Activated T-cell treated with anti-CD3 and anti-CD28 coated beads, Interleukin-2, amount 50 U/mL, for 24 hours (primary cell): ENCODE data around the gene NKD1.
A peak's percentile ranks its signal among the peaks of the same experiment; 100 is the strongest.

ENCODE experiments used
- DNase-seq: peaks from one replicate; pipeline ENCODE4 v3.0.0-alpha.2; 2020
- H3K27ac Mint-ChIP-seq: 2 replicates; pipeline ENCODE4 v1.8.0; 2020; ENCODE audit warnings: mild to moderate bottlenecking, mixed read lengths
- H3K27me3 Mint-ChIP-seq: 2 replicates; pipeline ENCODE4 v1.8.0; 2020; ENCODE audit warnings: mixed read lengths
- H3K36me3 Mint-ChIP-seq: 2 replicates; pipeline ENCODE4 v1.8.0; 2020; ENCODE audit warnings: low read depth, mixed read lengths
- H3K4me1 Mint-ChIP-seq: 2 replicates; pipeline ENCODE4 v1.8.0; 2020; ENCODE audit warnings: low read depth, mixed read lengths
- H3K4me3 Mint-ChIP-seq: 2 replicates; pipeline ENCODE4 v1.8.0; 2020; ENCODE audit warnings: mild to moderate bottlenecking, moderate library complexity, mixed read lengths
- H3K9me3 Mint-ChIP-seq: 2 replicates; pipeline ENCODE4 v1.8.0; 2020; ENCODE audit warnings: mixed read lengths

NKD1 gene

GRCh38 chr16:50555952-50556673 lies 7.9 kb downstream of the NKD1 start:
- Mint-ChIP-seq H3K27me3 (no peaks in the 10 kb centered on the region), H3K4me1 (peaks cover 2% of the 10 kb centered on the region), H3K27ac (no peak overlapping the region), H3K36me3 (peaks cover 29% of the 10 kb centered on the region), H3K9me3 (peaks cover 2% of the 10 kb centered on the region), H3K4me3 (no peak overlapping the region)
- no peak for DNase-seq

- DNase-seq: no peak
- no peak overlapping the region for H3K4me3 Mint-ChIP-seq
- H3K9me3 Mint-ChIP-seq: peaks cover 2% of the 10 kb centered on the region
- peaks cover 2% of the 10 kb centered on the region for H3K4me1 Mint-ChIP-seq
- no peak overlapping the region for H3K27ac Mint-ChIP-seq
- peaks cover 36% of the 10 kb centered on the region for H3K36me3 Mint-ChIP-seq
- no peaks in the 10 kb centered on the region for H3K27me3 Mint-ChIP-seq
Observed at GRCh38 chr16:50557046-50557445, 8.8 kb downstream of the NKD1 start.

- Mint-ChIP-seq H3K9me3 (peaks cover 2% of the 10 kb centered on the region), H3K4me3 (no peak overlapping the region), H3K4me1 (peaks cover 3% of the 10 kb centered on the region), H3K36me3 (peaks cover 36% of the 10 kb centered on the region), H3K27me3 (no peaks in the 10 kb centered on the region), H3K27ac (no peak overlapping the region)
- DNase-seq: no peak
Observed at GRCh38 chr16:50558913-50559312, 10.7 kb downstream of the NKD1 start.

GRCh38 chr16:50559342-50559741 lies 11.1 kb downstream of the NKD1 start:
- Mint-ChIP-seq H3K4me1 (peaks cover 7% of the 10 kb centered on the region), H3K27ac (no peak overlapping the region), H3K9me3 (peaks cover 2% of the 10 kb centered on the region), H3K27me3 (no peaks in the 10 kb centered on the region), H3K36me3 (peaks cover 36% of the 10 kb centered on the region), H3K4me3 (no peak overlapping the region)
- DNase-seq: no peak

- H3K4me1 Mint-ChIP-seq: peaks cover 13% of the 10 kb centered on the region
- H3K4me3 Mint-ChIP-seq: no peak overlapping the region
- peaks cover 36% of the 10 kb centered on the region for H3K36me3 Mint-ChIP-seq
- peaks cover 2% of the 10 kb centered on the region for H3K9me3 Mint-ChIP-seq
- no peaks in the 10 kb centered on the region for H3K27me3 Mint-ChIP-seq
- no peak for DNase-seq
- H3K27ac Mint-ChIP-seq: no peak overlapping the region
Observed at GRCh38 chr16:50559804-50560514, 11.8 kb downstream of the NKD1 start.

GRCh38 chr16:50560903-50561863 lies 13.0 kb downstream of the NKD1 start:
- H3K9me3 Mint-ChIP-seq: peaks cover 2% of the 10 kb centered on the region
- H3K36me3 Mint-ChIP-seq: peaks cover 33% of the 10 kb centered on the region
- H3K27me3 Mint-ChIP-seq: no peaks in the 10 kb centered on the region
- no peak for DNase-seq
- peaks cover 13% of the 10 kb centered on the region for H3K4me1 Mint-ChIP-seq
- no peak overlapping the region for H3K27ac Mint-ChIP-seq
- H3K4me3 Mint-ChIP-seq: no peak overlapping the region

- peaks cover 15% of the 10 kb centered on the region for H3K4me1 Mint-ChIP-seq
- H3K9me3 Mint-ChIP-seq: no peaks in the 10 kb centered on the region
- DNase-seq: no peak
Observed at GRCh38 chr16:50562657-50563056, 14.5 kb downstream of the NKD1 start.

GRCh38 chr16:50563989-50564388 lies 15.8 kb downstream of the NKD1 start:
- H3K4me3 Mint-ChIP-seq: no peak overlapping the region

More at GRCh38 chr16:50562657-50563056, 14.5 kb downstream of the NKD1 start:
- H3K4me3 Mint-ChIP-seq: no peak overlapping the region
- H3K27me3 Mint-ChIP-seq: no peaks in the 10 kb centered on the region
- H3K27ac Mint-ChIP-seq: no peak overlapping the region
- H3K36me3 Mint-ChIP-seq: peaks cover 23% of the 10 kb centered on the region

GRCh38 chr16:50565428-50565827 lies 17.2 kb downstream of the NKD1 start:
- no peaks in the 10 kb centered on the region for H3K9me3 Mint-ChIP-seq
- no peak overlapping the region for H3K4me3 Mint-ChIP-seq

More at GRCh38 chr16:50563989-50564388, 15.8 kb downstream of the NKD1 start:
- Mint-ChIP-seq H3K4me1 (peaks cover 18% of the 10 kb centered on the region), H3K27ac (peak overlapping the region; percentile 14), H3K9me3 (no peaks in the 10 kb centered on the region), H3K36me3 (peaks cover 20% of the 10 kb centered on the region), H3K27me3 (no peaks in the 10 kb centered on the region)
- no peak for DNase-seq

GRCh38 chr16:50566014-50566962 lies 18.1 kb downstream of the NKD1 start:
- peaks cover 6% of the 10 kb centered on the region for H3K36me3 Mint-ChIP-seq
- H3K4me1 Mint-ChIP-seq: peaks cover 17% of the 10 kb centered on the region
- H3K27ac Mint-ChIP-seq: no peak overlapping the region
- H3K9me3 Mint-ChIP-seq: no peaks in the 10 kb centered on the region
- no peak overlapping the region for H3K4me3 Mint-ChIP-seq
- no peak for DNase-seq
- no peaks in the 10 kb centered on the region for H3K27me3 Mint-ChIP-seq

More at GRCh38 chr16:50565428-50565827, 17.2 kb downstream of the NKD1 start:
- peaks cover 17% of the 10 kb centered on the region for H3K4me1 Mint-ChIP-seq
- peaks cover 11% of the 10 kb centered on the region for H3K36me3 Mint-ChIP-seq
- DNase-seq: no peak
- H3K27ac Mint-ChIP-seq: no peak overlapping the region
- H3K27me3 Mint-ChIP-seq: no peaks in the 10 kb centered on the region

- peaks cover 17% of the 10 kb centered on the region for H3K4me1 Mint-ChIP-seq
Observed at GRCh38 chr16:50567651-50568050, 19.5 kb downstream of the NKD1 start.

GRCh38 chr16:50568187-50568815 lies 20.1 kb downstream of the NKD1 start:
- H3K27ac Mint-ChIP-seq: no peak overlapping the region
- H3K36me3 Mint-ChIP-seq: no peaks in the 10 kb centered on the region
- H3K4me1 Mint-ChIP-seq: peaks cover 17% of the 10 kb centered on the region
- H3K4me3 Mint-ChIP-seq: no peak overlapping the region
- H3K27me3 Mint-ChIP-seq: no peaks in the 10 kb centered on the region
- H3K9me3 Mint-ChIP-seq: no peaks in the 10 kb centered on the region
- DNase-seq: no peak

More at GRCh38 chr16:50567651-50568050, 19.5 kb downstream of the NKD1 start:
- Mint-ChIP-seq H3K4me3 (no peak overlapping the region), H3K27ac (no peak overlapping the region), H3K9me3 (no peaks in the 10 kb centered on the region), H3K27me3 (no peaks in the 10 kb centered on the region), H3K36me3 (no peaks in the 10 kb centered on the region)
- DNase-seq: no peak

GRCh38 chr16:50570354-50570753 lies 22.2 kb downstream of the NKD1 start:
- DNase-seq: no peak
- H3K4me1 Mint-ChIP-seq: peaks cover 9% of the 10 kb centered on the region
- no peaks in the 10 kb centered on the region for H3K27me3 Mint-ChIP-seq
- no peak overlapping the region for H3K4me3 Mint-ChIP-seq
- no peak overlapping the region for H3K27ac Mint-ChIP-seq
- H3K9me3 Mint-ChIP-seq: no peaks in the 10 kb centered on the region
- no peaks in the 10 kb centered on the region for H3K36me3 Mint-ChIP-seq
